ENCODE results near the gene NSDHL. TPM values are rescaled to one million over a fixed set of nuclear protein-coding genes. Genes with fewer than 3 reads are reported as not detected.
A peak's percentile ranks its signal among the peaks of the same experiment; 100 is the strongest.

The NSDHL gene
- total RNA-seq, 1 experiment from 2014 or later, result 35.0 TPM

GRCh38 chrX:152844256-152844655 lies 13.4 kb downstream of the NSDHL start:
- no peak for DNase-seq (ENCODE audit: low read depth)

GRCh38 chrX:152845618-152846240 lies 14.9 kb downstream of the NSDHL start:
- DNase-seq (ENCODE audit: low read depth), result no peak

- no peak for DNase-seq (ENCODE audit: low read depth)
Measured at GRCh38 chrX:152847281-152847680, 16.4 kb downstream of the NSDHL start.

GRCh38 chrX:152850465-152850864 lies 19.6 kb downstream of the NSDHL start:
- DNase-seq (ENCODE audit: low read depth), result no peak

GRCh38 chrX:152853986-152854385 lies 23.1 kb downstream of the NSDHL start:
- DNase-seq (ENCODE audit: low read depth), result no peak

GRCh38 chrX:152861116-152861515 lies 30.3 kb downstream of the NSDHL start:
- DNase-seq (ENCODE audit: low read depth), result peak; percentile 65

- DNase-seq (ENCODE audit: low read depth), result no peak
Measured at GRCh38 chrX:152861826-152862225, 31.0 kb downstream of the NSDHL start.

GRCh38 chrX:152865232-152865920 lies 34.5 kb downstream of the NSDHL start:
- DNase-seq (ENCODE audit: low read depth), result no peak

GRCh38 chrX:152866386-152866785 lies 35.5 kb downstream of the NSDHL start:
- no peak for DNase-seq (ENCODE audit: low read depth)

- DNase-seq (ENCODE audit: low read depth), result no peak
Measured at GRCh38 chrX:152869972-152870371, 39.1 kb downstream of the NSDHL start.

- no peak for DNase-seq (ENCODE audit: low read depth)
Measured at GRCh38 chrX:152871260-152871659, 40.4 kb downstream of the NSDHL start.

GRCh38 chrX:152872522-152872921 lies 41.7 kb downstream of the NSDHL start:
- DNase-seq (ENCODE audit: low read depth), result no peak

GRCh38 chrX:152873361-152873760 lies 42.5 kb downstream of the NSDHL start:
- no peak for DNase-seq (ENCODE audit: low read depth)

- no peak for DNase-seq (ENCODE audit: low read depth)
Measured at GRCh38 chrX:152876931-152877840, 46.3 kb downstream of the NSDHL start.

- DNase-seq (ENCODE audit: low read depth), result no peak
Measured at GRCh38 chrX:152878976-152879755, 48.3 kb downstream of the NSDHL start.

- no peak for DNase-seq (ENCODE audit: low read depth)
Measured at GRCh38 chrX:152881289-152881688, 50.4 kb downstream of the NSDHL start.

GRCh38 chrX:152884171-152884570 lies 53.3 kb downstream of the NSDHL start:
- no peak for DNase-seq (ENCODE audit: low read depth)

- DNase-seq (ENCODE audit: low read depth), result no peak
Measured at GRCh38 chrX:152886716-152887115, 55.9 kb downstream of the NSDHL start.

GRCh38 chrX:152892499-152892898 lies 61.6 kb downstream of the NSDHL start:
- DNase-seq (ENCODE audit: low read depth), result no peak

- no peak for DNase-seq (ENCODE audit: low read depth)
Measured at GRCh38 chrX:152892999-152893891, 62.4 kb downstream of the NSDHL start.
